B cell (primary cell): Measurements from ENCODE around the gene PRM1.

ENCODE experiments used
- EZH2 ChIP-seq: IDR thresholded peaks from 2 replicates; pipeline ENCODE4 v1.6.1; 2012; ENCODE audit warnings: borderline replicate concordance, low read depth, mild to moderate bottlenecking, moderate library complexity, low read length; ENCODE audit not compliant: insufficient read depth, poor library complexity, severe bottlenecking
- TF ChIP-seq, protein P1 (sequence below): fragments of 200-600 bp; IDR thresholded peaks from one replicate; pipeline ENCODE4 v1.8.0; 2022; ENCODE audit warnings: antibody characterized with exemption, mild to moderate bottlenecking

DNA sequence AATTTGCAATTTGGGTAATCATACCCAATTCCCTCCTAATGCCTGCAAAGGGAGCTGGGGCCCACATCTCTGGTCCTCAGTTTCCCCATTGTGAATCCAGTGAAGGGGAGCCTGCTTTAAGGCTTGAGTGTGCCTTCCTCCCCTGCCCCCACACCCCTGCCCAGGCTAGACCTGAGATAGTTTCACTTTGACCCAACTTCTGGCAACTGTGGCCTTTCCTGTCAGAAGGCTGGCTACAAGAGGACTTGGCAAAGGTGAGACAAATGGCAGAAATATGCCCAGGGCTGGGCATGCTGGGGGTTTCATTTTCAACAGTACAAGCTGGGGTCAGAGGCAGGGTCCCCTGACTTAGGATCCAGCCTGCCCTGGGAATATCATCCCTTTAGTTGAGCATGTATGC, 35.1 kb downstream of the PRM1 start:
- TF ChIP-seq, protein P1, sequence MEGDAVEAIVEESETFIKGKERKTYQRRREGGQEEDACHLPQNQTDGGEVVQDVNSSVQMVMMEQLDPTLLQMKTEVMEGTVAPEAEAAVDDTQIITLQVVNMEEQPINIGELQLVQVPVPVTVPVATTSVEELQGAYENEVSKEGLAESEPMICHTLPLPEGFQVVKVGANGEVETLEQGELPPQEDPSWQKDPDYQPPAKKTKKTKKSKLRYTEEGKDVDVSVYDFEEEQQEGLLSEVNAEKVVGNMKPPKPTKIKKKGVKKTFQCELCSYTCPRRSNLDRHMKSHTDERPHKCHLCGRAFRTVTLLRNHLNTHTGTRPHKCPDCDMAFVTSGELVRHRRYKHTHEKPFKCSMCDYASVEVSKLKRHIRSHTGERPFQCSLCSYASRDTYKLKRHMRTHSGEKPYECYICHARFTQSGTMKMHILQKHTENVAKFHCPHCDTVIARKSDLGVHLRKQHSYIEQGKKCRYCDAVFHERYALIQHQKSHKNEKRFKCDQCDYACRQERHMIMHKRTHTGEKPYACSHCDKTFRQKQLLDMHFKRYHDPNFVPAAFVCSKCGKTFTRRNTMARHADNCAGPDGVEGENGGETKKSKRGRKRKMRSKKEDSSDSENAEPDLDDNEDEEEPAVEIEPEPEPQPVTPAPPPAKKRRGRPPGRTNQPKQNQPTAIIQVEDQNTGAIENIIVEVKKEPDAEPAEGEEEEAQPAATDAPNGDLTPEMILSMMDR, result no peak
- no peak for TF ChIP-seq EZH2
